Endothelial cell of umbilical vein (primary cell): Measurements from ENCODE around the gene MED26. TPM values are rescaled to one million over a fixed set of nuclear protein-coding genes. Genes with fewer than 3 reads are reported as not detected.

ENCODE experiments used
- BruUV-seq: library from RNA; stranded (reverse); fragments of 400-500 nt; replicated peaks from 2 replicates; lab custom pipeline; 2021; lab: Mats Ljungman, UMichigan
- CTCF ChIA-PET: fragments of 300-600, 350-600 bp; sonication (Branson Sonifier 250); formaldehyde crosslinking; loops from one replicate; lab custom pipeline; 2021; ENCODE audit warnings: antibody characterized with exemption, inconsistent platforms; lab: Charles Lee
- POLR2A ChIA-PET: fragments of 300-600, 350-600 bp; sonication (Branson Sonifier 250); formaldehyde crosslinking; loops from one replicate; lab custom pipeline; 2021; ENCODE audit warnings: antibody characterized with exemption, inconsistent platforms; lab: Charles Lee
- DNase-seq: peaks from one replicate; pipeline ENCODE4 v3.0.0-alpha.2; 2011; ENCODE audit warnings: low read depth, low spot score
- FAIRE-seq: peaks from 2 replicates; lab custom pipeline; 2011; peaks lifted over from hg19 to GRCh38; lab: Jason Lieb, UNC
- H2AFZ ChIP-seq: 2 replicates; pipeline ENCODE4 v1.6.0; 2012; ENCODE audit warnings: low read depth, low read length, control low read depth, inconsistent platforms
- H3K27ac ChIP-seq: 2 replicates; pipeline ENCODE4 v1.5.1; 2011; ENCODE audit warnings: low read depth, mild to moderate bottlenecking, control low read depth, low read length, moderate library complexity; ENCODE audit not compliant: insufficient read depth
- H3K27me3 ChIP-seq, 2 experiments: 2 replicates each; pipeline versions ENCODE4 v1.6.0 to v1.6.1; 2011; ENCODE audit warnings: low read length in 2 of 2, mixed read lengths in 1 of 2; ENCODE audit not compliant: control insufficient read depth in 2 of 2, insufficient read depth in 2 of 2
- H3K36me3 ChIP-seq, 2 experiments: 2 replicates in 1 of 2; 3 replicates in 1 of 2; pipeline ENCODE4 v1.5.1; 2011; ENCODE audit warnings: low read length in 2 of 2, mild to moderate bottlenecking in 1 of 2, moderate library complexity in 1 of 2; ENCODE audit not compliant: control insufficient read depth in 2 of 2, insufficient read depth in 2 of 2; ENCODE audit errors: extremely low read depth in 1 of 2
- H3K4me1 ChIP-seq: 3 replicates; pipeline ENCODE4 v1.5.1; 2011; ENCODE audit warnings: mild to moderate bottlenecking, low read length; ENCODE audit not compliant: control insufficient read depth, insufficient read depth; ENCODE audit errors: extremely low read depth
- H3K4me2 ChIP-seq: 2 replicates; pipeline ENCODE4 v1.6.1; 2011; ENCODE audit warnings: low read length, control low read depth, mixed read lengths; ENCODE audit not compliant: insufficient read depth
- H3K4me3 ChIP-seq, 3 experiments: fragments of 200-600 bp in 1 of 3; sonication (generic), shearing (Covaris generic) in 1 of 3; replicated peaks in 1 of 3; 2 replicates each; pipeline ENCODE4 v1.5.1; 2011 to 2016; ENCODE audit warnings: control low read depth in 3 of 3, low read length in 3 of 3, mild to moderate bottlenecking in 2 of 3, inconsistent platforms in 1 of 3, low read depth in 1 of 3, moderate library complexity in 1 of 3; ENCODE audit not compliant: insufficient read depth in 1 of 3
- H3K79me2 ChIP-seq: 2 replicates; pipeline ENCODE4 v1.6.0; 2012; ENCODE audit warnings: low read length, inconsistent platforms; ENCODE audit not compliant: control insufficient read depth, insufficient read depth
- H3K9ac ChIP-seq: replicated peaks from 2 replicates; pipeline ENCODE3; 2011; ENCODE audit warnings: low read length, control low read depth; ENCODE audit not compliant: insufficient read depth; ENCODE audit errors: extremely low read depth
- H3K9me1 ChIP-seq: replicated peaks from 3 replicates; pipeline ENCODE4 v1.6.0; 2011; ENCODE audit warnings: mild to moderate bottlenecking, low read length; ENCODE audit not compliant: control insufficient read depth, insufficient read depth; ENCODE audit errors: extremely low read depth
- H3K9me3 ChIP-seq: replicated peaks from 2 replicates; pipeline ENCODE4 v1.5.1; 2012; ENCODE audit warnings: low read length, inconsistent platforms; ENCODE audit not compliant: control insufficient read depth, insufficient read depth
- H4K20me1 ChIP-seq: replicated peaks from 2 replicates; pipeline ENCODE3; 2011; ENCODE audit warnings: mild to moderate bottlenecking, low read length; ENCODE audit not compliant: control insufficient read depth, insufficient read depth; ENCODE audit errors: extremely low read depth
- CTCF ChIP-seq, 2 donors: IDR thresholded peaks; 1 replicate in 1 of 2; 2 replicates in 1 of 2; pipeline ENCODE4 v1.5.1; 2011; ENCODE audit warnings: low read length in 2 of 2, mild to moderate bottlenecking in 2 of 2, moderate library complexity in 2 of 2, control low read depth in 1 of 2, inconsistent platforms in 1 of 2, low read depth in 1 of 2; ENCODE audit not compliant: insufficient read depth in 1 of 2; ENCODE audit errors: extremely low read depth in 1 of 2
- EZH2 ChIP-seq: IDR thresholded peaks from 2 replicates; pipeline ENCODE4 v1.6.1; 2012; ENCODE audit warnings: borderline replicate concordance, low read depth, mild to moderate bottlenecking, moderate library complexity, low read length, inconsistent platforms; ENCODE audit not compliant: severe bottlenecking
- FOS ChIP-seq: IDR thresholded peaks from 2 replicates; pipeline ENCODE4 v1.6.1; 2011; ENCODE audit warnings: mild to moderate bottlenecking, low read length, moderate library complexity, borderline replicate concordance; ENCODE audit not compliant: insufficient read depth
- GATA2 ChIP-seq: IDR thresholded peaks from 2 replicates; pipeline ENCODE4 v1.7.0; 2011; ENCODE audit warnings: low read depth, mild to moderate bottlenecking, moderate library complexity, mixed read lengths, low read length; ENCODE audit not compliant: insufficient read length, insufficient read depth
- JUN ChIP-seq: IDR thresholded peaks from 2 replicates; pipeline ENCODE4 v1.6.1; 2011; ENCODE audit warnings: borderline replicate concordance, low read depth; ENCODE audit not compliant: insufficient read length, insufficient read depth
- MYC ChIP-seq: IDR thresholded peaks from one replicate; pipeline ENCODE4 v1.6.1; 2011; ENCODE audit warnings: mild to moderate bottlenecking, low read depth, low read length
- POLR2A ChIP-seq: IDR thresholded peaks from 2 replicates; pipeline ENCODE4 v1.6.1; 2012; ENCODE audit warnings: low read depth, mild to moderate bottlenecking, control low read depth, low read length
- POLR2AphosphoS5 ChIP-seq: IDR thresholded peaks from 2 replicates; pipeline ENCODE4 v1.6.1; 2012; ENCODE audit warnings: low read depth, mild to moderate bottlenecking, control low read depth, low read length, moderate library complexity; ENCODE audit not compliant: insufficient read depth
- dilution Hi-C: fragments of 300-500 bp; cut with MboI; formaldehyde crosslinking; loops from one replicate; pipeline ENCODE4 v1.15.0; 2019; ENCODE audit warnings: low sequenced_read_pairs; ENCODE audit not compliant: extremely low pct_ligation_motif_present
- intact Hi-C: fragments of 100-400 bp; cut with micrococcal nuclease; formaldehyde crosslinking; loops from one replicate; pipeline ENCODE4 v1.10.0; 2022
- polyA plus RNA-seq, 4 experiments: library from polyadenylated mRNA; depleted of rRNA in 3 of 4; stranded (reverse) in 3 of 4; unstranded in 1 of 4; fragments of >200 nt; gene quantifications; 2 replicates each; pipeline versions ENCODE4 v1.2.1 to v1.2.3, GENCODE V29; 2011 to 2012; ENCODE audit warnings: missing spikeins in 1 of 4
- total RNA-seq: library from RNA; stranded (reverse); gene quantifications from 2 replicates; pipeline ENCODE4 v1.2.3, GENCODE V29; 2021
- TF ChIP-seq, protein P1 (sequence below): IDR thresholded peaks from 2 replicates; pipeline ENCODE4 v1.6.1; 2011; ENCODE audit not compliant: insufficient read depth, insufficient read length

MED26 gene
- total and polyA plus RNA-seq, 2 donors (not counting 3 experiments of a cell fraction or from before 2014, with no cell fraction given): 5.6 to 13.4 TPM

DNA sequence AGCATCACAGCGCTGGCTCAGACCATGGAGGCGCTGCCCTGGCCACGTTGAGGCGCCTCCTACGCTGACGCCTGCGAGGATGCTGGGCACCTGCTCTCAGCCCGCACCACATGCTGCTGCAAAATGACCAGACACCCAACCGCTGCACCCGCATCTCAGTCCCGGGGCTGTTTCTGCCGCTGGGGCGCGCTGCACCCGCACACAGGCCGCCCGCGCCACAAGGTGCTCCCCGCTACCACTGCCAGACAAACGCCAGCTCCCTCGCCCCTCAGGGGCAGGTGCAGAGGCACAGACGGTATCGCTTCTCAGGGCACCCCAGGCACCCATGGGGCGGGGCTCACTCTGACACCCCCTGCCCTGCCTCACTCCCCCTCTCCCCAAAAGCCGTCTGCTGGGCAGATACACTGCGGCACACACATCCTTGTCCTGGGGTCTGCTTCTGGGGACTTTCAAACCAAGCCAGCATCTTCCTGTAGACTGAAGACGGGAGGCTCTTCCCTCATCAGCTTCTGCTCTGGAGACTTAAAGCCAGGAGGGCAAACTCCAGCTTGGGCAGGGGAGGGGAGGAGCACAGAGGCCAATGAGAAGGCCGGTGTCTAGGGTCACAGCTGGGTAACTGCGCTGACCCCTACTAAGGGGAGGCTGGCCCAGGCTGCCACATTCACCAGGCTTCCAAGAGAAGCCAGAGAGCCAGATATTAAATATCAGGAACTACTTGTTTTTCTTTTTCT lies 102.1 kb downstream of the MED26 start:
- TF ChIP-seq CTCF (IDR thresholded peaks at IDR 0.05; ENCODE audit: extremely low read depth in 1 of 2, insufficient read depth in 1 of 2, low read depth in 1 of 2, low read length in 2 of 2) (no peak), EZH2 (no peak), GATA2 (no peak), POLR2A (no peak), POLR2AphosphoS5 (no peak), FOS (no peak), MYC (no peak), JUN (no peak)
- TF ChIP-seq, protein P1, sequence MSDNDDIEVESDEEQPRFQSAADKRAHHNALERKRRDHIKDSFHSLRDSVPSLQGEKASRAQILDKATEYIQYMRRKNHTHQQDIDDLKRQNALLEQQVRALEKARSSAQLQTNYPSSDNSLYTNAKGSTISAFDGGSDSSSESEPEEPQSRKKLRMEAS: no peak
- H2AFZ ChIP-seq: no peak overlapping the region
- H3K4me1 ChIP-seq: no peaks in the 10 kb centered on the region
- H3K9ac ChIP-seq: no peak overlapping the region
- no peak overlapping the region for H3K27ac ChIP-seq
- H3K4me2 ChIP-seq: no peak overlapping the region
- H3K79me2 ChIP-seq: no peaks in the 10 kb centered on the region
- H3K4me3 ChIP-seq: no peak overlapping the region
- no peak for DNase-seq
- peaks cover 26 to 71% of the 10 kb centered on the region in 2 experiments for H3K36me3 ChIP-seq
- dilution Hi-C loops: no loop called here
- intact Hi-C loops: loop anchor here (5.0 kb wide), 1 partner anchor 101 kb away; the partner anchor contains the start of gene MED26
- POLR2A ChIA-PET: no interaction called here
- H3K27me3 ChIP-seq: no peaks in the 10 kb centered on the region
- no peaks in the 10 kb centered on the region for H4K20me1 ChIP-seq
- CTCF ChIA-PET: no interaction called here
- no peak for FAIRE-seq
- H3K9me3 ChIP-seq: no peaks in the 10 kb centered on the region
- no peaks in the 10 kb centered on the region for H3K9me1 ChIP-seq
- BruUV-seq: no TSS peak
